ENCODE results near the gene CPPED1. TPM values are rescaled to one million over a fixed set of nuclear protein-coding genes. Genes with fewer than 3 reads are reported as not detected.

CPPED1 gene
- polyA plus RNA-seq, 3 donors, result 100 to 292 (median 259) TPM

DNA sequence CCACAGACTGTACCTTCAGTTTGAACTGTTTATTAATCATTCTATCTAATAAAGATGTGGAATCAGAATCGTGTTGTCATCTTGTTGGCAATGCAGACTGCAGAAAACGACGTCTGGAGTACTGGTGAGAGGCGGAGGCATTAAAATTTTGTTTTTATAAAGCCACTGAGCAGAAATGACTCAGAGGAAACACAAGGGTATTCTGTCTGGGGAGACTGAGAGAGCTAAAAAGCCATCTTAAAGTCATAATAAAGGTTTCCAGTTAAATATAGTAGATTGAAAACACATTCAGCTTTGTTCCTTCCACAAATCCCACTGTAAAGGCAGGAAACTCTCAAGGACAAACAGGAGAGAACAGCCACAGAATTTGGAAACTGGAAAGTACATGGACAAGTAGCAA, 74.2 kb downstream of the CPPED1 start:
- no peak overlapping the region for H3K4me2 ChIP-seq (replicated peaks; ENCODE audit: extremely low read depth, low read length, poor library complexity, severe bottlenecking)
- H3K36me3 ChIP-seq (replicated peaks in 1 of 2; ENCODE audit: control insufficient read depth in 1 of 2, insufficient read depth in 2 of 2, low read length in 2 of 2), result peaks cover 16 to 82% of the 10 kb centered on the region in 2 donors

DNA sequence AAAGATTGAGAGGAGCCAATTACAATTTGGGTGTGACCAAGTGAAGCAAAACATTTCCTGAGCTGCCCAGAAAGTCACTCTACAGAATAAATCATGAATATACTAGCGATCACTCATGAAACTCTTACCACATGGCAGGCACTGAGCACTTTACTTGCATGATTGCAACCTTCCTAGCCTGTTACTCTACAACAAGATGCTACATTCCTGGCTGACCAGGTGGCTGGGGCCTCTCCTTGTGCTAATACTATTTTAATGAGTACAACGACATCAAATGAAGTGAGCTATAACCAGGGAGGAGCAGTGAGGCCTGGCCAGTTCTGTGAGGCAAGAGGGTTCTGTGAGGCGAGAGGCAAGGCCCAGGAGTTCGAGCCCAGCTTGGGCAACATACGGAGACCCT, 75.2 kb downstream of the CPPED1 start:
- Histone ChIP-seq H3K27me3 (ENCODE audit: control insufficient read depth in 2 of 2, insufficient read depth in 2 of 2, low read length in 2 of 2) (no peaks in the 10 kb centered on the region), H3K4me3 (replicated peaks in 1 of 3; ENCODE audit: low read depth in 2 of 3, low read length in 3 of 3) (no peak overlapping the region), H3K79me2 (ENCODE audit: insufficient read depth, low read length) (peaks cover 74% of the 10 kb centered on the region), H3K36me3 (replicated peaks in 1 of 2; ENCODE audit: control insufficient read depth in 1 of 2, insufficient read depth in 2 of 2, low read length in 2 of 2) (peaks cover 17 to 82% of the 10 kb centered on the region in 2 donors), H3K4me2 (replicated peaks; ENCODE audit: extremely low read depth, low read length, poor library complexity, severe bottlenecking) (no peak overlapping the region), H3K4me1 (ENCODE audit: control insufficient read depth in 1 of 2, insufficient read depth in 2 of 2, low read length in 2 of 2) (peaks cover 0 to 7% of the 10 kb centered on the region in 2 donors), H3K9ac (ENCODE audit: insufficient read depth, low read length, poor library complexity, severe bottlenecking) (no peak overlapping the region), H4K20me1 (ENCODE audit: insufficient read depth, low read length) (peaks cover 100% of the 10 kb centered on the region), H3K9me3 (replicated peaks in 1 of 2; ENCODE audit: control insufficient read depth in 1 of 2, insufficient read depth in 1 of 2, low read length in 2 of 2) (peaks cover 5 to 13% of the 10 kb centered on the region in 2 donors), H3K27ac (ENCODE audit: low read depth in 1 of 2, low read length in 2 of 2) (no peak overlapping the region), H2AFZ (ENCODE audit: insufficient read depth, low read depth, low read length, poor library complexity, severe bottlenecking) (no peak overlapping the region)
- no peak for DNase-seq
- peaks cover 4 to 21% (median 14%) of the 10 kb centered on the region in 7 donors for H3K9me3 Mint-ChIP-seq
- TF ChIP-seq, protein P1, sequence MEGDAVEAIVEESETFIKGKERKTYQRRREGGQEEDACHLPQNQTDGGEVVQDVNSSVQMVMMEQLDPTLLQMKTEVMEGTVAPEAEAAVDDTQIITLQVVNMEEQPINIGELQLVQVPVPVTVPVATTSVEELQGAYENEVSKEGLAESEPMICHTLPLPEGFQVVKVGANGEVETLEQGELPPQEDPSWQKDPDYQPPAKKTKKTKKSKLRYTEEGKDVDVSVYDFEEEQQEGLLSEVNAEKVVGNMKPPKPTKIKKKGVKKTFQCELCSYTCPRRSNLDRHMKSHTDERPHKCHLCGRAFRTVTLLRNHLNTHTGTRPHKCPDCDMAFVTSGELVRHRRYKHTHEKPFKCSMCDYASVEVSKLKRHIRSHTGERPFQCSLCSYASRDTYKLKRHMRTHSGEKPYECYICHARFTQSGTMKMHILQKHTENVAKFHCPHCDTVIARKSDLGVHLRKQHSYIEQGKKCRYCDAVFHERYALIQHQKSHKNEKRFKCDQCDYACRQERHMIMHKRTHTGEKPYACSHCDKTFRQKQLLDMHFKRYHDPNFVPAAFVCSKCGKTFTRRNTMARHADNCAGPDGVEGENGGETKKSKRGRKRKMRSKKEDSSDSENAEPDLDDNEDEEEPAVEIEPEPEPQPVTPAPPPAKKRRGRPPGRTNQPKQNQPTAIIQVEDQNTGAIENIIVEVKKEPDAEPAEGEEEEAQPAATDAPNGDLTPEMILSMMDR (IDR thresholded peaks at IDR 0.05), result no peak
- intact Hi-C loops (cut with micrococcal nuclease), result no loop called here
- peak overlapping the region in 1 of 7 donors; percentile 33 for H3K27ac Mint-ChIP-seq
- 99% methylated on average over 5 of the region's 5 CpGs for WGBS (ENCODE audit: insufficient coverage)
- peaks cover 0 to 3% (median 2%) of the 10 kb centered on the region in 3 donors for H3K27me3 Mint-ChIP-seq (ENCODE audit: low read depth in 3 of 3)
- peaks cover 24 to 76% of the 10 kb centered on the region in 2 donors for H3K36me3 Mint-ChIP-seq
- H3K4me3 Mint-ChIP-seq, result no peak overlapping the region
- peaks cover 8% of the 10 kb centered on the region for H3K4me1 Mint-ChIP-seq

More for the DNA sequence above, 74.2 kb downstream of the CPPED1 start:
- no peak overlapping the region for H3K27ac ChIP-seq (ENCODE audit: low read depth in 1 of 2, low read length in 2 of 2)
- H3K4me3 Mint-ChIP-seq, result no peak overlapping the region
- WGBS (ENCODE audit: insufficient coverage), result no CpG with 5 or more reads among the region's 4 CpGs
- no peak for DNase-seq
- TF ChIP-seq, protein P1 (IDR thresholded peaks at IDR 0.05), result no peak
- peaks cover 0 to 3% (median 2%) of the 10 kb centered on the region in 3 donors for H3K27me3 Mint-ChIP-seq (ENCODE audit: low read depth in 3 of 3)
- H3K9me3 Mint-ChIP-seq, result peaks cover 9 to 30% (median 18%) of the 10 kb centered on the region in 7 donors
- H3K36me3 Mint-ChIP-seq, result peaks cover 26 to 79% of the 10 kb centered on the region in 2 donors
- peaks cover 76% of the 10 kb centered on the region for H3K79me2 ChIP-seq (ENCODE audit: insufficient read depth, low read length)
- H3K9ac ChIP-seq (ENCODE audit: insufficient read depth, low read length, poor library complexity, severe bottlenecking), result no peak overlapping the region
- no peak overlapping the region for H3K27ac Mint-ChIP-seq
- H3K4me1 ChIP-seq (ENCODE audit: control insufficient read depth in 1 of 2, insufficient read depth in 2 of 2, low read length in 2 of 2), result no peaks in the 10 kb centered on the region
- intact Hi-C loops (cut with micrococcal nuclease), result no loop called here
- no peak overlapping the region for H2AFZ ChIP-seq (ENCODE audit: insufficient read depth, low read depth, low read length, poor library complexity, severe bottlenecking)
- H4K20me1 ChIP-seq (ENCODE audit: insufficient read depth, low read length), result peaks cover 100% of the 10 kb centered on the region
- H3K27me3 ChIP-seq (ENCODE audit: control insufficient read depth in 2 of 2, insufficient read depth in 2 of 2, low read length in 2 of 2), result no peaks in the 10 kb centered on the region
- peaks cover 8 to 16% of the 10 kb centered on the region in 2 donors for H3K9me3 ChIP-seq (replicated peaks in 1 of 2; ENCODE audit: control insufficient read depth in 1 of 2, insufficient read depth in 1 of 2, low read length in 2 of 2)
- H3K4me3 ChIP-seq (replicated peaks in 1 of 3; ENCODE audit: low read depth in 2 of 3, low read length in 3 of 3), result no peak overlapping the region
- H3K4me1 Mint-ChIP-seq, result peaks cover under 1% of the 10 kb centered on the region
